OCI-LY1 (cell line): ENCODE results near the gene PHKG2.

Source experiments
- EZH2 ChIP-seq: fragments of 200-600 bp; sonication (generic), shearing (Covaris generic); IDR thresholded peaks from 2 replicates; pipeline ENCODE4 v1.8.0; 2017; ENCODE audit warnings: borderline replicate concordance, mixed run types, mild to moderate bottlenecking, antibody characterized with exemption, low read length, moderate library complexity, mixed read lengths
- TF ChIP-seq, protein P1 (sequence below): fragments of 200-600 bp; sonication (generic), shearing (Covaris generic); IDR thresholded peaks from 2 replicates; pipeline ENCODE4 v1.5.1; 2017; ENCODE audit warnings: mild to moderate bottlenecking, antibody characterized with exemption, low read length, moderate library complexity, mixed read lengths

DNA sequence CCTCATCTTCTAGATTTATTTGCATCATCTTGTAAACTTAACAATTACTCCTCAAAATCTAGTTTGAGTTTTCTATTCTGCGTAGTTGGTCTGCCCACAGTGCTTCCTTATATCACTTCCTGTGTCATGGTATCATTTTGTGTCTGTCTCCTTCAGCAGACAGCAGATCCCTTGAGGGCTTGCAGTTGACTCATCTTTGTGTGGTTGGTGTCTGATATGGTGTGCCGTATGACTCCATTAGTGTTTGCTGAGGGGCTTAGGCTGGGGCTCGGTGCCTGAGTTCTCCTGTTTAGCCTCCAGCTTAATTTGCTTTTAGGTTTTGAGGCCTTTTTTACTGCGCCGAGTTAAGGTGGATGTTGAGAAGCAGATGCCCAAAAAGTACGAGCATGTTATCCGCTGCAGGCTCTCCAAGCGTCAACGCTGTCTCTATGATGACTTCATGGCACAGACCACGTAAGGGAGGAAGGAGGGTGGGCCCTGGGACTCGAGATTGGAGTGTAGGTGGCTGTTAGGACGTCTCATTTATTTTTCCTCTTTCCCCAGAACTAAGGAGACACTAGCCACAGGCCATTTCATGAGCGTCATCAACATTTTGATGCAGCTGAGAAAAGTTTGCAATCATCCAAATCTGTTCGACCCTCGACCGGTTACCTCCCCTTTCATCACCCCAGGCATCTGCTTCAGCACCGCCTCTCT, 32.3 kb upstream of the PHKG2 start:
- TF ChIP-seq, protein P1, sequence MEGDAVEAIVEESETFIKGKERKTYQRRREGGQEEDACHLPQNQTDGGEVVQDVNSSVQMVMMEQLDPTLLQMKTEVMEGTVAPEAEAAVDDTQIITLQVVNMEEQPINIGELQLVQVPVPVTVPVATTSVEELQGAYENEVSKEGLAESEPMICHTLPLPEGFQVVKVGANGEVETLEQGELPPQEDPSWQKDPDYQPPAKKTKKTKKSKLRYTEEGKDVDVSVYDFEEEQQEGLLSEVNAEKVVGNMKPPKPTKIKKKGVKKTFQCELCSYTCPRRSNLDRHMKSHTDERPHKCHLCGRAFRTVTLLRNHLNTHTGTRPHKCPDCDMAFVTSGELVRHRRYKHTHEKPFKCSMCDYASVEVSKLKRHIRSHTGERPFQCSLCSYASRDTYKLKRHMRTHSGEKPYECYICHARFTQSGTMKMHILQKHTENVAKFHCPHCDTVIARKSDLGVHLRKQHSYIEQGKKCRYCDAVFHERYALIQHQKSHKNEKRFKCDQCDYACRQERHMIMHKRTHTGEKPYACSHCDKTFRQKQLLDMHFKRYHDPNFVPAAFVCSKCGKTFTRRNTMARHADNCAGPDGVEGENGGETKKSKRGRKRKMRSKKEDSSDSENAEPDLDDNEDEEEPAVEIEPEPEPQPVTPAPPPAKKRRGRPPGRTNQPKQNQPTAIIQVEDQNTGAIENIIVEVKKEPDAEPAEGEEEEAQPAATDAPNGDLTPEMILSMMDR = no peak
- TF ChIP-seq EZH2 = no peak
